C4-2B (cell line): ENCODE data around the gene PBX1.

Experiments
- CTCF ChIP-seq: fragments of 450-650 bp; conservative IDR thresholded peaks from 2 replicates; pipeline ENCODE4 v1.5.1; 2017; ENCODE audit warnings: mild to moderate bottlenecking
- ZFX ChIP-seq: fragments of 450-650 bp; IDR thresholded peaks from 2 replicates; pipeline ENCODE4 v1.6.1; 2017

- no peak for TF ChIP-seq CTCF
- TF ChIP-seq ZFX, result no peak
Observed at GRCh38 chr1:164590592-164590991, 31.6 kb downstream of the PBX1 start.
